Measurements from ENCODE around the gene LSS.

Gene LSS

DNA sequence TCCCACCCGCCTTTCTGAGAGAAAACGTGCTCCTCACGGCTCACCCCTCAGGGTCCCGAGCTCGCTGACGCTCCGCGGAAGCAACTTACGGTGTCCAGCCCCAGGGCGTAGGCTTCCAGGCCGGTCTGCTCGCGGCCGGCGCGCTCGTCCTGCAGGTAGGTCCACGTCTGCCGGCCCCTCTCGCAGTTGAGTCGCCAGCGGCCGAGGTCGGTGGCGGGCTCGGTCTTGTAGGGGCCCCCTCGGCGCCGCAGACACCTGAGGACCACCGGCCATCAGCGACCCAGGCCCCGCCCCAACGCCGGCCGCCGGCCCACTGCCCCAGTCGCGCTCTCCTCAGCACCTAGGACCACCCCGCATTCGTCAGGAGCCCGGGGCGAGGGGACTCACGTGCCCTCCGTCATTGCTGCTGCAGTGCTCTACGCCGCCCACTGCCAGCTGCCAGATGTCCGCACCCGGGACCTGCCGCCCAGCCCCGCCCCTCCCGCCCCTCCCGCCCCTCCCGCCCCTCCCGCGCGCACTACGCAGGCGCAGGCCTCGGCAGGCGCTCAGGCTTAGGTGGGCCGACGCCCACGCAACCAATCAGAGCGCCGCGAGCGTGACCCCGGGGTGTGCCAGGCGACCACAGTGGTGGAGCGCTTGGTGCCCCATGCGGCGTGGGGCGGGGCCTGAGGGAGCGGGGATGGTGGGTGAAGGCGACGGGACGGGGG is at the start of gene LSS:
TSS of gene LSS (minus strand) at position 430 of the 707 bp plus-strand sequence. CDS start at position 401, 29 bp downstream.
- peak; percentile 99 for DNase-seq

DNA sequence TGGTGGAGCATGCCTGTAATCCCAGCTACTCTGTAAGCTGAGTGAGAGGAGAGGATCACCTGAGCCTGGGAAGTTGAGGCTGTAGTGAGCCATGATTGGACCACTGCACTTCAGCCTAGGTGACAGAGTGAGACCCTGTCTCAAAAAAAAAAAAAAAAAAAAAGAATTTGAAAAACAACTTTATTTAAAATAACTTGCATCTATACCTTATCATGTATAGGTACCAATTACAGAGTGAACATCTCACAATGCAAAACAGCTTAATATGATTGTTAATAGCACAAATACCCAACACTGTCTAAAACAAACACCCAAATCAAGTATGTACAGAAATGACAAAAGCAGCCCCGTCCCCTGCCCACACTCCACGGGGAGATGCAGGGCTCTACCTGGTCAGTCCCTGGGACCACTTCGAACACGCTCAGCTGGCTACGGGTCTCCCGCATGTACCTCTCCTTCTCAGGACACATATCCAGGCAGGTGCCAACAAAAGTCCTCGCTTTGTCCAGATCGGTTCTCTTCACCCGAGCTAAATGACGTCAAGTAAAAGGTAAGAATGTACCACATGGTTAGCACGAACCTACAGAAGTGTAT is 46.3 kb upstream of the LSS start:
- DNase-seq = no peak

DNA sequence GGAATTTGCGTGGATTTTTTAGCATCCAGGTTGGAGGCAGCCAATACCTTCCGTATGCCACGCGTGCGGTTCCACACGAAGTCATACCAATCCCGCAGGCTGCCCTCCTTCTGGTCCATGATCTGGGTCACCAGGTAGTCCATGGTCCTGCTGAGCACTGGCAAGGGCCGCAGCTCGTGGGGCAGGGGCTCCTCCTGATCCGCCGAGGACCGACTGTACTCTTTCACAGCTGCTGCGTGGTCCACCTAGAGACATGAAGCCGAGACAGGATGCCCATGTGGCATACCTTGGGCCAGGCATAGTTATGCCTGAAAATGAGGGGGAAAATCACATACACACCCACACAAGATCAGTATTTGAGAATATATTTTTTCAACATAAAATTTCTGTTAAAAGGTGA is 44.8 kb upstream of the LSS start:
- no peak for DNase-seq

DNA sequence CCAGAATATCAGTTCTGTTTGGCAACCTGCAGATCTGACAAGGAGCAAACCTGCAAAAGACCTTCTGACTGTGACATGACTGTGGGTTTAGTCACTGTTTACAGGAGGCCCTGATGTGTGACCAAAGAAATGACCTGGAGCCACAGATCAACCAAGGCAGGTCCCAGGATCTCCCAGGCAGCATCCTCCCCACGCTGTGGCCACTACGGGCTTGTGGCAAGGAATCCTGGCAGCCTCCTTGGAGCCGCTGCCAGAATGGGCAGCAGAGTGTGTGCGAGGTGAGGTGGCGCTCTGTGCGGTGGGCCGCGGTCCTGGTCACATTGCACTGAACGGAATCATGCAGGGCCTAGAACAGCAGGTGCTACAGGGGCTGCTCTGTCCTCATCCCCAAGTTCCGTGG is 40.9 kb upstream of the LSS start:
- no peak for DNase-seq

DNA sequence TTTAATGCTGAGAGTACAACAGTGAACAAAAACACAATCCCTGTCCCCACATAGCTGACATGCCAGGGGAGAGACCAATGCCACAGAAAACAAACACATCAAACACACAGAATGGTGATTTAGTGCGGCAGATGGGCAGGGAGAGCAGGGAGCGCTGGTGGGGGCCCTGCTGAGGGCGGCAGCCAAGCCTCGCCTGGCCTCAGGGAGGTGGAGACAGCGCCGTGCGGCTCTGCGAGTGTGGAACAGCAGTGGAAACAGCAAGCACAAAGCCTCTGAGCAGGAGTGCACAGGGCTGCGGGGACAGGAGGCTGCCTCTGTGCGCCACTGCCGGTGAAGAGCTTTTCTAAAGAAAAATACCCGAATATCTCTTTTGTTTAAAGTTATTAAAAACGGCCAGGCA is 39.8 kb upstream of the LSS start:
- DNase-seq = no peak

DNA sequence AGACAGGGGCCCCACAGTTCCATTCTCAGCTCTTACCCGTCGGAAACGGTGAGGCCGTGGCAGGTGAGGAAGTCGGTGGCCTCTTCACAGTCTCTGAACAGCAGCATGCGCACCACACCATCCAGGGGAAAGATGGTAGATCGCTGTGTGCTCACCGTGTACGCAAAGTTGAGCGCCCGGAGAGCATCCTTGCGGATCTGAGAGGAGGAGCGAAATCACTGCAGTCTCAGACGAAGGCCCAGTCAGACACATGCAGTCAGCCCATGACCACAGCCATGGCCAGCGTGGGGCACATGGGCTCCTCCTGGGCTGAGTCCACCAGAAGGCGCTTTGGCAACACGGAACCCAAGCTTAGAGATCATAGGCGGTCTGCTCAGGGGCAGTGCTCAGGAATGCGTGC is 38.4 kb upstream of the LSS start:
- no peak for DNase-seq

DNA sequence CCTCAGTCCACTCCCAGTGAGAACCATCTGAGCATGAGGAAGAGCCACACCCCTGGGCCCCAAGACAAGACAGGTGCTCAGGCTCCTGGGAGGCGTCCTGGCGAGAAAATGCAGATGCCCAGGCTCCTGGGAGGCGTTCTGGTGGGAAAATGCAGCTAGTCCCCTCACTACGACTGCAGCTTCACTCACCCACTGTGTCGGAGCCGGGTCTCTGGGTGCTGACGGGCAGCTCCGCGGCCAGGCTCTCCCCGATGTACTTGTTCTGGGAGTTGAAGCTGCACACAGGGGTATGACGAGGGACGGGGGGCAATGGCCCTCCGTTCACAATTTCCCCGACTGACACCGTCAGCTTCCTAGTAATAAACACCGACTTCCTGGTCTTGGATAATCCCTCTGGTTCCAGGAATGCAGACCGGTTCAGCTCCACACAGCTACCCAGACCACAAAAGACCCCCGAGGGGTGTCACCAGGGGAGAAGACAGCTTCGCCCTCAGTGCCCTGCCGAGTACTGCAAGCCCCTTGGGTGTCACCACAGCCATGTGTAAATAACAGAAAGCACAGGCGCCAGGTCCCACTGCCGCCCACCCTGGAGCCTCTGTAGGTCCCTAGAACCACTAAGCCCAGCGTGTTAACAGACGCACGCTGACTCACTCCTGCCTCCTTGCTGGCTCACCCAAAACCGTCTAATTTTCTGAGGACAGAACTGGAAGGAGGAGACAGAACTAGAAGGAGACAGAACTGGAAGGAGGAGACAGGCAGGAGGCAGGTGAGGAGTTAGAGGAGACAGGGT is 37.4 kb upstream of the LSS start:
- no peak for DNase-seq

DNA sequence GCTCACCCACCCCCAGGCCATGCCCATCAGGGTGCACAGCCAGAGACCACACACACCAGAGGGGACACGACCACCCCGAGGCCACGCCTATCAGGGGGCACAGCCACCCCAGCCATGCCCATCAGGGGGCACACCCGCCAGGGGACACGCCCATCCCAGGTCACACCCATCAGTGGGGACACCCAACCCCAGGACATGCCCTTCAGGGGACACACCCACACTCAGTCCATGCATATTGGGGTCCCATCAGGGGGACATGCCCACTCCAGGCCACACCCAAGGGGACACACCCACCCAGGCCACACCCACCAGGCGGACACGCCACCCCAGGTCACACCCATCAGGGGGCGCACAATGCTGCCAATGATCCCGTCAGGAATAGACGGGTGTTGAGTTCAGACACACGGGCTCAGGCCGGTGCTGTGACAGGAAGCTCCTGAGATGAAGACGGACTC is 36.1 kb upstream of the LSS start:
- no peak for DNase-seq

DNA sequence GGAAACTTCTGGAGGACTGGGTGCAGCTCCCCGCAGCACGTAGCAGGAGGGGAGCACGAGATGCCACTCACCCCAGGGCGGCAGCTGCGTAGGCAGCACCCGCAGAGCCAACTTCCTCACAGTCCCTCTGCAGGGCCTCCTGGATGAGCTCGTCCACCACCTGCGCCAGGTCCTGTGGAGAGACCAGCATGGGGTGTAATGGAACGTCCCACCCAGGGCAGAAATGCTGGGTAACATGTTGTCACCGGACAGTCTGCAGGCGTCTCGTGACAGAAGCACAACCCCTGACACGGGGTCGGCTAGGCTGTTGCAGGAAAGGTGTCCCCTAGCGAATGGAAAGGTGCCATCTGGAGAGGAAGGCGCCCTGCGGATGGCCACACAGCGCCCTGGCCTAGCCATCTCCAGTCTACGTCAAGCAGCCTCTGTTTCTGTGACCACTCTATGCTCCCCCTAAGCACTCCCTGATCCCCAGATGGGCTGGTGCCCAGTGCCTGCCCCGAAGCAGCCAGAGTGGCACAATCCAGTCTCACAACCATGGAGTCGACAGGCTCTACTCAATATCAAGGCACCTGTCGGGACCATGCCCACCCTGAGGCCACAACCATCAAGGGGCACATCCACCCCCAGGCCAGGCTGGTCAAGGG is 35.6 kb upstream of the LSS start:
- DNase-seq = no peak

DNA sequence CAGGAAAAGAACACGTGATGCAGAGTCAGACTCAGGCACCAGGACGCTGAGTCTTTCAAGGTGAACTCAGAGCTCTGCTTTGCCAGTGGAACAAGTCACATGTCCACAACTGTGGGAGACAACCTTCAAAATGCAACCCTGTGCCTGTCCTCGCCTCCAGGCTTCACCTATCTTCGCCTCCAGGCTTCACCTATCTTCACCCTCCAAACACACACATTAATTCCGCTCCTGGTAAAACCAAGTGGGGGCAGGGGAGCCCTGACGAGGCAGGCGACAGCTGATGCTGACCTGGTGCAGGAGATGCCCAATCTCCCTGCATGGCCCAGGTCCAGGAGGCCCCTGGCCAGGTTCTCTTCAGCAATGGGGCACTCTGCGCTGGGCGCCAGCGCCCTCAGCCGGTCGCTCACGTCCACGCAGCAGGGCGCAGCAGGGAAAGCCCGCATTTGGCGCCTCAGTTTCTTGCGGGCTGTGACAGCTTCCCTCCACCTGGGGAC is 28.0 kb upstream of the LSS start:
- no peak for DNase-seq

DNA sequence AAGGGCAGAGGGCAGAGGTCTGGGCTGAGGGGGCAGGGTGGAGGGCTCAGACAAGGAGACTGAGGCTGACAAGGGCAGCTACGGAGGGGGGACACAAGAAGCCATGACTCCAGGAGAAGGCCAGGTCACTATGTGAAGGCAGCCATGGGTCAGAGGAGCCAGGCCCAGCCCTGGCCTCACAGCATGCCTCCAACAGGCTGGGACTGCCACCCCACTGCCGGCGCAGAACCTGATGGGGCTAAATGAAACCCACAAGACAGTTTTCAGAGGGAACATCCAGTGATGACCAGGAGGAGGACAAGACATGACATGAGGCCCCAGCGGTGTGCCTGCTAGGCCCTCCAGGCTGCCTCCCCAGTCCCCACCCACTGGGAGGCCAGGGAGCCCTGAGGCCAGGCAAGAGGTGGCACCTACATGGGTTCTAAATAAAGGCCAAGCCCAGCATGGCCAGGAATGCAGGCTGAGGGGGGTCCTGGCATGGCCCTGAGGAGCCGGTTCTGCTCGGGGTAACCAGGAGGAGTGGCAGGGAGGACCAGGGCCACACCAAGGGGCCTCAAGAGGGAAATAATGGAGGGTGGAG is 27.3 kb upstream of the LSS start:
- DNase-seq = no peak

DNA sequence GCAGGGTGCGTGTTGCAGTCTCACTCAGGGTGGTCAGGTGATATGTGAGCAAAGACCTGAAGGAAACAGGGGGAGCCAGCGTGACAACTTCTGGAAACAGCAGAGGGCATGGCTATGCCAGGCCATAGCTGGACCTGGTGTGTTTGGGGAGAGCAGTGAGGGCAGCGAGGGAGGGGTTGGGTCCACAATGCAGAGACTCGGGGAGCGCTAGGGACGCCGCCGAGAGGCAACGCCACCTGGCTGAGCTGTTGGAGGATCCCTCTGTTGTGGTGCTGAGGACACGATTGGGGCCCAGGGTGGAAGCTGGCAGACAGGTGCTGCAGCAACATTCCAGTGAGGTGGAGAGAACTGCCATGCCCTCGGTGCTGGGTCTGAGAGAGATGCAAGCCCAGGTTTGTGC is 26.6 kb upstream of the LSS start:
- DNase-seq = no peak

DNA sequence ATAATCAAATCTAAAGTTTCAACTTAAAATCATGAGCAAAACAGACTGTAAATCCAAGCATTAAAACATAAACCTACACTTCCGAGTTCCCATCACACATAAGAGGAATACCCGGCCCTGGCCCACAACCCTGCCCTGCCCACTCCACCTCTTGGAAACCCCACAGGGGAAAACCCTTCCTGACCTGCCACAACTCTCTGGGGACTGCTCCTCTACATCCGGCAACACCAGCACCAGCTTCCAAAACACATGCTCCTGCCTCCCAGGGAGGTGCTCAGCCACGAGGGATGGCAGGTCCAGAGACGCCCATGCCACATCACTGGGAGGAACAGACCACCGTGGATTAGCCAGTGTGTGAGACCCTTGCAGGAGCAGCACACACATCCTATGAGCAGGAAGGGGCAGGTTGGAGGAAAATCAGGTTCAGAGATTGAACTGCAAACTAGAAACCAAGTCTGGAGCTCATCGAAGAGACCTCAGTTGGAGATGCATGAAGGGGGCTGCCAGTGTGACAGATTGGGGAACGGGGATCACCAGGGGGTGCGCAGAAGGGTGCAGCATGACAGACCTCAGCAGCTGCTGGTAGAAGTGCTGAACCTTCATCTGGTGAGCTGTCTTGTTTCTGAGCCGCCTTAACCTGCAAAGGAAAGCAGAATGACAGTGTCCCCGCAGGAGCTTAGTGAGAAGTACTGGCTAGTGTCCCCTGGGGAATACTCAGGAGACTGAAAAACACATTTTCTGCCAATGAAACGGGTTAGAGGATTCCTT is 25.8 kb upstream of the LSS start:
- no peak for DNase-seq

DNA sequence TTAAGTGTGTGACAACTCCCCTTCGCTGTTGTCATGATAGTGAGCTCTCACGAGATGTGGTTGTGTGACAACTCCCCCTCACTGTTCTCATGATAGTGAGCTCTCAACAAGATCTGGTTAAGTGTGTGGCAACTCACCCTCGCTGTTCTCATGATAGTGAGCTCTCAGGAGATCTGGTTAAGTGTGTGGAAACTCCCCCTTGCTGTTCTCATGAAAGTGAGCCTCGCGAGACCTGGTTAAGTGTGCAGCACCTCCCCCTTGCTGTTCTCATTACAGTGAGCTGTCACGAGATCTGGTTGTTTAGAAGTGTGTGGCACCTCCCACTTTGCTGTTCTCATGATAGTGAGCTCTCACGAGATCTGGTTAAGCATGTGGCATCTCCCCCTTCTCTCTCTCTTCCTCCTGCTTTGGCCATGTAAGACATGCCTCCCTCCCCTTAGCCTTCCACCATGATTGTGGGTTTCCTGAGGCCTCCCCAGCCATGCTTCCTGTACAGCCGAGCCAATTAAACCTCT is 25.1 kb upstream of the LSS start:
- no peak for DNase-seq

DNA sequence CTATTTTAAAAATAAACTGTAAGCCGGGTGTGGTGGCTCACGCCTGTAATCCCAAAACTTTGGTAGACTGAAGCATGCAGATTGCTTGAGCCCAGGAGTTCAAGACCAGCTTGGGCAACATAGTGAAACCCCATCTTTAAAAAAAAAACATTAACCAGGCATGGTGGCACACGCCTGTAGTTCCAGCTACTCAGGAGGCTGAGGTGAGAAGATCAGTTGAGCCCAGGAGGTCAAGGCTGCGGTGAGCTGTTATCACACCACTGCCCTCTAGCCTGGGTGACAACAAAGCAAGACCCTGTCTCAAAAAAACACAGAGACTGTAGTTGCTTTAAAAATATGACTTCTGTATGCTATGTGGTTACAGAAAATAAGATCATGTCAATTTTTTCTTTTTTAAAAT is 24.3 kb upstream of the LSS start:
- no peak for DNase-seq

DNA sequence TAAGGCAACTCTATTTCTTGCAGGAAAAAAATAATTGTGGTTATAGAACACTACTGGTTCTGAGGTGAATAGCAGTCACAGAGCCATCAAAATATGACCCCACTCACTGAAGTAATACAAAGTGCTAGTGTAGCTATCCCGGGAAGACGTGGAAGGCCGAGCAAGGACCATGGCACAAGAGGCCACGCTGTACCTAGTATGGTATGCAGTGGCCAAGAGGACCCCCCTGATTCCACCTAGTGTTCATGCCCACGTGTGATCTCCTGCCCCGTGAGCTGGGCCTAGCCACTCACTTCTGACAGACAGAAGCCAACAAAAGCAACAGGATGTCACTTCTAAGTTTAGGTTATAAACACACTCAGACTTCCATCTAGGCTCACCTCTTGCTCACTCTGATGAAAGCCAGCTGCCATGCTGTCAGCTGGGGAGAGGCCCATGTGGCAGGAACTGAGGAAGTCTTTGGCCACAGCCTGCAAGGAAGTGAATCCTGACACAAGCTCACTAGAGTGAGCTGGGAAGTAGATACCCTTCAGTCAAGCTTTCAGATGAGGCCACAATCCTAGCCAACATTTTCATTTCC is 21.7 kb upstream of the LSS start:
- DNase-seq = peak; percentile 15

DNA sequence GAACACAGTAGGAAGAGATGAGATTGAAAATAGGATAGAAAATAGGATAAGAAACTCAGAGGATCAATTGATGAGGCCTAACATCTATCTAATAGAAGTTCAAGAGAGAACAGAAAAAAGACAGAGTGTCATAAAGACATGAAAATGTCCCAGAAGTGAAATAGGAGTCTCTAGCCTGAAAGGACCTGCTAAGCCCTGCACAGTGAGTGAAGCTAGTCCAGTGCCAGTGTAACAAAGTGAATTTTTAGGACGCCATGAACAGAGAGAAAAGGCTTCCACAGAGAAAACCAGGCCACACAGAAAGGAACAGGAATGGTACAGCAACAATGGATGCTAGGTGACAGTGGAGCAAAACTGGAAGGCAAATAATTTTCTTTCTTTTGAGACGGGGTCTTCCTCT is 20.3 kb upstream of the LSS start:
- no peak for DNase-seq

DNA sequence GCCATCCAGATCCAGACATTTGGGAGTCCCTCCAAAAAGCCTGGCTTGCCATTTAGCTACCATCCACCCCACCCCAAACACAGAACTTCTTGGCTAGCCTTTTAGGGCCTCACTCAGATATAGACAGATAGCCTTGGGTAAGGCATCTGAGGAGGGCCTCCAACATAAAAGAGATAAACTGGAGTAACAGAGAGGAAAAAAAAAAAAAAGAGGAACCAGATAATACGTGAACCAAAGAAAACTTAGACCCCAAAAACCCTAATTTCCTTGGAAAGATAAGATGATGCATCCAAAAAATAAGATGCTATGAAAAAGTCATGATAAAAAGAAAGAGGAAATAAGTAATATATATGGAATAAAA is 19.8 kb upstream of the LSS start:
- no peak for DNase-seq

DNA sequence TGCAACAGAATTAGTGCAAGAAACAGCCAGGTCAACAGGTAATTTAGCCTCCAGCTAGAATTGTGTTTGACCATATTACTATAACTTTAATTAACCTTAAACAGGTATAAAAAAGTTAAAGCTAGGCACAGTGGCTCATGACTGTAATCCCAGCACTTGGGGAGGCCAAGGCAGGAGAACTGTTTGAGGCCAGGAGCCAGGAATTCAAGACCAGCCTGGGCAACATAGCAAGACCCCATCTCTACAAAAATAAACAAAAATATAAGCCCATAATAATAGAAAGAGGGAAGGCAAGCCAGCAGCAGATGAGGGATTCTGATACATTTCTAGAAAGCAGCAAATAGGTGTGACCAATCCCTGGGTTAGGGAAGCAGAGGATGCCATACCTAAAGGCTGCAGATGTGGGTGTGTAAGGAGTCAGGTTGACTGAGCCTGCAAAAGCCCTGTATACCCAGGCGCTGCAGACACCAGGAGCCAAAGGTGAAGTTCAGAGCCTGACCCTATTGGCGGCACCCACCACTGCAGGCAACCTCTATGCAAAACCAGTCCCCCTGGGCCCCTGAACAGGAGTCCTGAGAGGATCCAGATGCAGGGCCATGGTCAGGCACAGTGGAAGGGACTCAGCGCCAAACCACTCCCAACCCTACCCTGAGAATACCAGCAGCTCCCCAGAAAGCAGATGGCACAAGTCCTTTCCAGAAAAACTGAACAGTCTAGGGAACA is 19.3 kb upstream of the LSS start:
- no peak for DNase-seq

DNA sequence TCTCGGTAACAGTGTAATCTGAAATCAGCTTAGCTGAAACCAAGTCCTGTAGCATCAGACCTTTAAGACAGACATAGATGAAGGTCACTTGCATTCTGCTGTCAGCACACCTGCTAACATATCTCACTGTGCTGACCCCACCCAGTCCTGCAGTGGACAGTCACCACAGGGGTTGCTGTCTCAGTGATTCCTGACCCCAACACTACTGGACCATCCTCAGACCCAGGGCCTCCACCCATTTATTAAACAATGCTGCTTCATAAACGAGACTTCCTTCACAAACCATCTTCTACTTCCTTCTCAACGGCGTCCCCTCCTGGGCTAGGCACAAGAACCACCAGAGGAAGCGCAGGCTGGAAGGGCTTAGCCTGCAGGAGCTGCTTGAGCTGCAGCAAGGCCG is 17.8 kb upstream of the LSS start:
- no peak for DNase-seq

Measured in suppressor macrophage treated with lipopolysaccharide for 4 hours (primary cell).